Measurements from ENCODE around the gene EVI5. TPM values are rescaled to one million over a fixed set of nuclear protein-coding genes. Genes with fewer than 3 reads are reported as not detected.

The EVI5 gene
- total RNA-seq, 4 donors from 2014 or later, result 48.7 to 70.7 (median 50.8) TPM

GRCh38 chr1:92820024-92820423 lies 35.1 kb upstream of the EVI5 start:
- no peaks in the 10 kb centered on the region for H3K9me3 ChIP-seq
- no peaks in the 10 kb centered on the region for H3K4me1 ChIP-seq
- DNase-seq (ENCODE audit: low spot score in 2 of 2), result no peak
- no peak overlapping the region for H3K4me3 ChIP-seq
- no peaks in the 10 kb centered on the region for H3K36me3 ChIP-seq
- no peaks in the 10 kb centered on the region for H3K27me3 ChIP-seq
- TF ChIP-seq POLR2A (IDR thresholded peaks at IDR 0.05), result no peak
- TF ChIP-seq EP300 (IDR thresholded peaks at IDR 0.05), result no peak
- WGBS, 2 donors, result 41 to 50% methylated on average over 3 of the region's 3 CpGs
- no peak overlapping the region for H3K27ac ChIP-seq

- TF ChIP-seq CTCF (IDR thresholded peaks at IDR 0.05), result peak; percentile 55 to 61 (median 56)
- TF ChIP-seq EP300 (IDR thresholded peaks at IDR 0.05), result no peak
- H3K4me1 ChIP-seq, result no peaks in the 10 kb centered on the region
- no peak overlapping the region for H3K27ac ChIP-seq
- WGBS, 2 donors, result 93 to 98% methylated on average over 3 of the region's 3 CpGs
- H3K9me3 ChIP-seq, result no peaks in the 10 kb centered on the region
- H3K27me3 ChIP-seq, result no peaks in the 10 kb centered on the region
- DNase-seq (ENCODE audit: low spot score in 2 of 2), result peak in 1 of 2 donors; percentile 20
- H3K36me3 ChIP-seq, result no peaks in the 10 kb centered on the region
- no peak overlapping the region for H3K4me3 ChIP-seq
Observed at GRCh38 chr1:92817986-92818764, 33.3 kb upstream of the EVI5 start.

- Histone ChIP-seq H3K27me3 (no peaks in the 10 kb centered on the region), H3K36me3 (no peaks in the 10 kb centered on the region), H3K9me3 (no peaks in the 10 kb centered on the region), H3K4me1 (no peaks in the 10 kb centered on the region), H3K4me3 (no peak overlapping the region), H3K27ac (no peak overlapping the region)
- WGBS, 2 donors, result 58 to 73% methylated on average over 1 of the region's 1 CpG
- no peak for TF ChIP-seq POLR2A (IDR thresholded peaks at IDR 0.05)
- no peak for TF ChIP-seq CTCF (IDR thresholded peaks at IDR 0.05)
- no peak for TF ChIP-seq EP300 (IDR thresholded peaks at IDR 0.05)
- no peak for DNase-seq (ENCODE audit: low spot score in 2 of 2)
Observed at GRCh38 chr1:92817137-92817697, 32.3 kb upstream of the EVI5 start.

GRCh38 chr1:92816732-92817131 lies 31.8 kb upstream of the EVI5 start:
- DNase-seq (ENCODE audit: low spot score in 2 of 2), result no peak
- Histone ChIP-seq H3K4me3 (no peak overlapping the region), H3K9me3 (no peaks in the 10 kb centered on the region), H3K27ac (no peak overlapping the region), H3K4me1 (no peaks in the 10 kb centered on the region), H3K36me3 (no peaks in the 10 kb centered on the region), H3K27me3 (no peaks in the 10 kb centered on the region)
- WGBS, 2 donors, result 59 to 60% methylated on average over 2 of the region's 2 CpGs
- TF ChIP-seq CTCF (IDR thresholded peaks at IDR 0.05), result no peak
- no peak for TF ChIP-seq EP300 (IDR thresholded peaks at IDR 0.05)

GRCh38 chr1:92808381-92808780 lies 23.5 kb upstream of the EVI5 start:
- TF ChIP-seq EP300 (IDR thresholded peaks at IDR 0.05) (no peak), POLR2A (IDR thresholded peaks at IDR 0.05) (no peak), CTCF (IDR thresholded peaks at IDR 0.05) (no peak)
- H3K4me3 ChIP-seq, result no peak overlapping the region
- H3K4me1 ChIP-seq, result peaks cover 0 to 16% (median 2%) of the 10 kb centered on the region in 4 donors
- DNase-seq (ENCODE audit: low spot score in 2 of 2), result no peak
- H3K27ac ChIP-seq, result no peak overlapping the region
- no peaks in the 10 kb centered on the region for H3K36me3 ChIP-seq
- H3K9me3 ChIP-seq, result no peaks in the 10 kb centered on the region
- H3K27me3 ChIP-seq, result no peaks in the 10 kb centered on the region

Data from tibial nerve (tissue), 4 donors.